Measurements from ENCODE around the gene GDPD1. TPM values are rescaled to one million over a fixed set of nuclear protein-coding genes. Genes with fewer than 3 reads are reported as not detected.

The GDPD1 gene
- total and polyA plus RNA-seq, 9 of the 15 experiments (the other 6 are each of a cell fraction or from before 2014, with no cell fraction given), result 5.7 to 15.2 (median 9.3) TPM

DNA sequence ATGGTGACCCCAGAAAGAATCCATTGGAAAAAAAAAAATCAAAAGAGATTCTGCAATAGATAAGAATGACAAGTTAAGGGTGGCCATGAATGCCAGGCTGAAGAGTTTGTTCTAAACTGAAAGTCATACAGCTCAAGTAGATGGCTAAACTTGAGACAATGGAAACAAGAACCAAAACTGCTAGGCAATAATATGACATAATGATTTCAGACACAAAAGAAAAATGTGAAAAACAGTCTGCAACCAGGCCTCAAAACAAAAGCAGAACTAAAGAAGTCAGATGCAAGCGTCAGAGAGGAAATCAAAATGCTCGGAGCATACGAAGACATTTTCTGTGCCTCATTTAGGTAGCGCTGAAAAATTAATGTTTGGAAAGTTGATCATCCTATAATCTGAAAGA is 56.7 kb downstream of the GDPD1 start (continued):
- TF ChIP-seq IFI16 (CRISPR knock-in tag; IDR thresholded peaks at IDR 0.05), result no peak
- no peak for TF ChIP-seq PRMT5 (CRISPR knock-in tag; IDR thresholded peaks at IDR 0.05)
- no peak for TF ChIP-seq BRD4 (IDR thresholded peaks at IDR 0.05)
- TF ChIP-seq GTF2F1 (IDR thresholded peaks at IDR 0.05; ENCODE audit: low read depth, low read length), result no peak
- TF ChIP-seq, protein P1, sequence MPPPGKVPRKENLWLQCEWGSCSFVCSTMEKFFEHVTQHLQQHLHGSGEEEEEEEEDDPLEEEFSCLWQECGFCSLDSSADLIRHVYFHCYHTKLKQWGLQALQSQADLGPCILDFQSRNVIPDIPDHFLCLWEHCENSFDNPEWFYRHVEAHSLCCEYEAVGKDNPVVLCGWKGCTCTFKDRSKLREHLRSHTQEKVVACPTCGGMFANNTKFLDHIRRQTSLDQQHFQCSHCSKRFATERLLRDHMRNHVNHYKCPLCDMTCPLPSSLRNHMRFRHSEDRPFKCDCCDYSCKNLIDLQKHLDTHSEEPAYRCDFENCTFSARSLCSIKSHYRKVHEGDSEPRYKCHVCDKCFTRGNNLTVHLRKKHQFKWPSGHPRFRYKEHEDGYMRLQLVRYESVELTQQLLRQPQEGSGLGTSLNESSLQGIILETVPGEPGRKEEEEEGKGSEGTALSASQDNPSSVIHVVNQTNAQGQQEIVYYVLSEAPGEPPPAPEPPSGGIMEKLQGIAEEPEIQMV (tag; conservative IDR thresholded peaks at IDR 0.05; ENCODE audit: low read depth), result no peak
- TF ChIP-seq RBM15 (IDR thresholded peaks at IDR 0.05; ENCODE audit: insufficient read depth, low read length), result no peak
- TF ChIP-seq, protein P2, sequence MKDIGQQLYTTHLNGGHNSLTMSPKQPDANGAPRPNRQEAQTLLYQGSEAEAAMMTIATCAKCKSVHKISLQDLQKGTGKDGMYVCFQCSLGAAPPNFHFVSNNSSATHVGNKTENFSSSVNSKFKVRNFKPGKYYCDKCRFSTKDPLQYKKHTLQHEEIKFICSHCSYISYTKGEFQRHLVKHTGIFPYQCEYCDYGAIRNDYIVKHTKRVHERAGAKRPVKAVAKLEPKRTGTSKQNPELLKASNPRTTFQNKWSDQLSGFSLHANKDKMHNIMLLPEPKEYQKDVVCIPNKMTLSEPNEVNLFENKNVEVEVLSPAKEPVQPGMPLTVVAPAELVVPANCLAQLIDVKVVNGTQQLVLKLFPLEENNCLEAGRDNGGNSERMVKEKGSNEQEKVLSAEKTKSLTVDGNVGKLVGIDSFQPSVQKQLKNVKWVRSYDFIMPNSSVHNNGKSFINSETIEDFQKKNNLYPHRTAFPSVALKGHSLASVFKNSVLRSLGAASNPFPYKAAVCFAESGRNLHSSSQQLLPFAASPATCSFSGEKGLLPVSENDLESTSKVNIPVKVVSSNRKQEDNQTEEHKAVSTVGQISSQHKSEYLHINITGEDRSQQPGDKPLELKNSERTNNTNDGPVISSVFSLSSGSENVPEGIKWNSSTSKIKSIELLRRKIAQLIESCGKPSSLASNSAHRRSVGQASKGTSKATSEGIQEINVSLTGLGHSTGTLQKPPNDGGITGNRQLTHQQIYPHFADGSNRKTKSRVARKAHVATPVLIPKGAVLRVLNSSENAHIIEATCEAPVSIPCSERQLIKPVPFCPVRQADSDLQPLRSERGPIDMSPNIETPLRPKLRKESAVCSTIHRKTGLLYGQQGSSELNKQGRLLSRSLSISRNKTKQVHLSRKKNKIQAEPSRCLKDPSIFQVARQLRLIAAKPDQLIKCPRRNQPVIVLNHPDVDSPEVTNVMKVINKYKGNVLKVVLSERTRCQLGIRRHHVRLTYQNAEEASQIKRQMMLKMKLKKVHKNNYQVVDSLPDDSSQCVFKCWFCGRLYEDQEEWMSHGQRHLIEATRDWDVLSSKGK (CRISPR knock-in tag; IDR thresholded peaks at IDR 0.05), result no peak
- no peak for TF ChIP-seq TAL1 (IDR thresholded peaks at IDR 0.05)

Data from K562 (cell line).